ENCODE results near the gene FAM234A. TPM values are rescaled to one million over a fixed set of nuclear protein-coding genes. Genes with fewer than 3 reads are reported as not detected.
A peak's percentile ranks its signal among the peaks of the same experiment; 100 is the strongest.

FAM234A gene
- total RNA-seq, 1 experiment from 2014 or later = 121 TPM

DNA sequence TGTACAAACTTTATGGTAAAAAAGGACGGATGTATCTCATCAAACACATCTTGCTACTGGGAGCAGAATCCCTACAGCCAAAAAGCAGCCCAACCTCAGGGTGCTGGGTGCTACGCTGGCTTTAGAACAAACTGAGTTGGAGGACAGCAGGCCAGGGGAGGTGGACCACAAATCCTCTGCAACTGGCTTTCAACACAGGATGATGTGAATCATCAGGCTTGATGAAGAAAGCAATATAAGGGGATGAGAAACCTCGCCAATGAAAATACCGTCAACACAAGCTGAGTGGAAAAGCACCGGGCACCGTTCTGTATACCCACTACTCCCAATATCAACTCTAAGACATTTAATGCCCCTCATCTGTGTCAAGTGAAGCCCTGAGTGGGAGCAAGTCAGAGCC, 40.1 kb upstream of the FAM234A start:
- Histone ChIP-seq H3K36me3 (ENCODE audit: control insufficient read depth, insufficient read depth, low read length) (peaks cover 31% of the 10 kb centered on the region), H3K4me1 (ENCODE audit: control insufficient read depth, insufficient read depth, low read length) (no peaks in the 10 kb centered on the region)

GRCh38 chr16:200388-200787, 34.2 kb upstream of the FAM234A start:
- in situ Hi-C loops (cut with HindIII; ENCODE audit: low pct_unique_long_range_greater_than_20kb, low sequenced_read_pairs) (no loop called here), intact Hi-C loops (cut with micrococcal nuclease; ENCODE audit: unreplicated experiment) (no loop called here)
- ChIA-PET POLR2A (interaction anchor here (0.7 kb wide), 2 partner anchors 9 to 142 kb away, joined by 3 to 4 read pairs; no protein-coding TSS in a partner anchor), CTCF (no interaction called here)
- no peaks in the 10 kb centered on the region for H3K9me3 ChIP-seq (ENCODE audit: control insufficient read depth, insufficient read depth, low read depth, low read length)
- no peak overlapping the region for H3K27ac ChIP-seq (ENCODE audit: low read length)
- ATAC-seq (0 out of 2 replicates have a peak, but pooled peaks have one; percentile 38), DNase-seq (ENCODE audit: low read depth, low spot score) (no peak)
- no TSS peak for BruUV-seq (replicated peaks)
- no peak for TF ChIP-seq TCF7L2 (IDR thresholded peaks at IDR 0.05; ENCODE audit: low read depth, low read length)
- TF ChIP-seq, protein P1, sequence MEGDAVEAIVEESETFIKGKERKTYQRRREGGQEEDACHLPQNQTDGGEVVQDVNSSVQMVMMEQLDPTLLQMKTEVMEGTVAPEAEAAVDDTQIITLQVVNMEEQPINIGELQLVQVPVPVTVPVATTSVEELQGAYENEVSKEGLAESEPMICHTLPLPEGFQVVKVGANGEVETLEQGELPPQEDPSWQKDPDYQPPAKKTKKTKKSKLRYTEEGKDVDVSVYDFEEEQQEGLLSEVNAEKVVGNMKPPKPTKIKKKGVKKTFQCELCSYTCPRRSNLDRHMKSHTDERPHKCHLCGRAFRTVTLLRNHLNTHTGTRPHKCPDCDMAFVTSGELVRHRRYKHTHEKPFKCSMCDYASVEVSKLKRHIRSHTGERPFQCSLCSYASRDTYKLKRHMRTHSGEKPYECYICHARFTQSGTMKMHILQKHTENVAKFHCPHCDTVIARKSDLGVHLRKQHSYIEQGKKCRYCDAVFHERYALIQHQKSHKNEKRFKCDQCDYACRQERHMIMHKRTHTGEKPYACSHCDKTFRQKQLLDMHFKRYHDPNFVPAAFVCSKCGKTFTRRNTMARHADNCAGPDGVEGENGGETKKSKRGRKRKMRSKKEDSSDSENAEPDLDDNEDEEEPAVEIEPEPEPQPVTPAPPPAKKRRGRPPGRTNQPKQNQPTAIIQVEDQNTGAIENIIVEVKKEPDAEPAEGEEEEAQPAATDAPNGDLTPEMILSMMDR (IDR thresholded peaks at IDR 0.05) = no peak
- no peak for TF ChIP-seq POLR2AphosphoS5 (IDR thresholded peaks at IDR 0.05; ENCODE audit: low read depth, low read length)
- TF ChIP-seq, protein P2, sequence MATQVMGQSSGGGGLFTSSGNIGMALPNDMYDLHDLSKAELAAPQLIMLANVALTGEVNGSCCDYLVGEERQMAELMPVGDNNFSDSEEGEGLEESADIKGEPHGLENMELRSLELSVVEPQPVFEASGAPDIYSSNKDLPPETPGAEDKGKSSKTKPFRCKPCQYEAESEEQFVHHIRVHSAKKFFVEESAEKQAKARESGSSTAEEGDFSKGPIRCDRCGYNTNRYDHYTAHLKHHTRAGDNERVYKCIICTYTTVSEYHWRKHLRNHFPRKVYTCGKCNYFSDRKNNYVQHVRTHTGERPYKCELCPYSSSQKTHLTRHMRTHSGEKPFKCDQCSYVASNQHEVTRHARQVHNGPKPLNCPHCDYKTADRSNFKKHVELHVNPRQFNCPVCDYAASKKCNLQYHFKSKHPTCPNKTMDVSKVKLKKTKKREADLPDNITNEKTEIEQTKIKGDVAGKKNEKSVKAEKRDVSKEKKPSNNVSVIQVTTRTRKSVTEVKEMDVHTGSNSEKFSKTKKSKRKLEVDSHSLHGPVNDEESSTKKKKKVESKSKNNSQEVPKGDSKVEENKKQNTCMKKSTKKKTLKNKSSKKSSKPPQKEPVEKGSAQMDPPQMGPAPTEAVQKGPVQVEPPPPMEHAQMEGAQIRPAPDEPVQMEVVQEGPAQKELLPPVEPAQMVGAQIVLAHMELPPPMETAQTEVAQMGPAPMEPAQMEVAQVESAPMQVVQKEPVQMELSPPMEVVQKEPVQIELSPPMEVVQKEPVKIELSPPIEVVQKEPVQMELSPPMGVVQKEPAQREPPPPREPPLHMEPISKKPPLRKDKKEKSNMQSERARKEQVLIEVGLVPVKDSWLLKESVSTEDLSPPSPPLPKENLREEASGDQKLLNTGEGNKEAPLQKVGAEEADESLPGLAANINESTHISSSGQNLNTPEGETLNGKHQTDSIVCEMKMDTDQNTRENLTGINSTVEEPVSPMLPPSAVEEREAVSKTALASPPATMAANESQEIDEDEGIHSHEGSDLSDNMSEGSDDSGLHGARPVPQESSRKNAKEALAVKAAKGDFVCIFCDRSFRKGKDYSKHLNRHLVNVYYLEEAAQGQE (IDR thresholded peaks at IDR 0.05; ENCODE audit: insufficient read depth in 1 of 2, low read depth in 2 of 2, low read length in 1 of 2) = no peak
- TF ChIP-seq SIN3A (IDR thresholded peaks at IDR 0.05; ENCODE audit: borderline replicate concordance, insufficient read depth, low read depth, low read length) = no peak
- H3K4me3 ChIP-seq (ENCODE audit: low read depth in 2 of 2, low read length in 2 of 2) = no peak overlapping the region
- H3K27me3 ChIP-seq (ENCODE audit: control insufficient read depth, insufficient read depth, low read length) = no peaks in the 10 kb centered on the region
- peaks cover 26% of the 10 kb centered on the region for H3K36me3 ChIP-seq (ENCODE audit: control insufficient read depth, insufficient read depth, low read length)
- no peaks in the 10 kb centered on the region for H3K4me1 ChIP-seq (ENCODE audit: control insufficient read depth, insufficient read depth, low read length)

More for the DNA sequence above, 40.1 kb upstream of the FAM234A start:
- no peaks in the 10 kb centered on the region for H3K9me3 ChIP-seq (ENCODE audit: control insufficient read depth, insufficient read depth, low read depth, low read length)
- CTCF ChIA-PET = no interaction called here
- no peak for TF ChIP-seq TCF7L2 (IDR thresholded peaks at IDR 0.05; ENCODE audit: low read depth, low read length)
- TF ChIP-seq POLR2AphosphoS5 (IDR thresholded peaks at IDR 0.05; ENCODE audit: low read depth, low read length) = no peak
- TF ChIP-seq, protein P2 (IDR thresholded peaks at IDR 0.05; ENCODE audit: insufficient read depth in 1 of 2, low read depth in 2 of 2, low read length in 1 of 2) = no peak
- TF ChIP-seq, protein P1 (IDR thresholded peaks at IDR 0.05) = no peak
- TF ChIP-seq SIN3A (IDR thresholded peaks at IDR 0.05; ENCODE audit: borderline replicate concordance, insufficient read depth, low read depth, low read length) = no peak
- H3K27ac ChIP-seq (ENCODE audit: low read length) = no peak overlapping the region
- in situ Hi-C loops (cut with HindIII; ENCODE audit: low pct_unique_long_range_greater_than_20kb, low sequenced_read_pairs) = no loop called here
- POLR2A ChIA-PET = interaction anchor here (0.7 kb wide), 1 partner anchor 13 kb away, joined by 3 read pairs; no protein-coding TSS in a partner anchor
- DNase-seq (ENCODE audit: low read depth, low spot score) (no peak), ATAC-seq (no peak)
- no TSS peak for BruUV-seq (replicated peaks)
- H3K4me3 ChIP-seq (ENCODE audit: low read depth in 2 of 2, low read length in 2 of 2) = no peak overlapping the region
- intact Hi-C loops (cut with micrococcal nuclease; ENCODE audit: unreplicated experiment) = no loop called here
- no peaks in the 10 kb centered on the region for H3K27me3 ChIP-seq (ENCODE audit: control insufficient read depth, insufficient read depth, low read length)
